GM23338 (cell line): Measurements from ENCODE around the gene ARHGEF17. TPM values are rescaled to one million over a fixed set of nuclear protein-coding genes. Genes with fewer than 3 reads are reported as not detected.

Experiments used
- ATAC-seq: fragments of 200-7000 bp; cut with Tn5 transposase; 3 replicates; pipeline ENCODE4 v1.9.1; 2020
- DNase-seq: peaks from one replicate; pipeline ENCODE4 v3.0.0-alpha.2; 2015; ENCODE audit warnings: low spot score
- H2AFZ ChIP-seq: fragments of 200-600 bp; sonication (generic); 2 replicates; pipeline ENCODE4 v1.8.0; 2016; ENCODE audit warnings: antibody characterized with exemption, mild to moderate bottlenecking, moderate library complexity
- H3F3A ChIP-seq: fragments of 200-600 bp; sonication (generic); replicated peaks from 2 replicates; pipeline ENCODE4 v1.8.0; 2017; ENCODE audit warnings: antibody characterized with exemption, mixed run types, low read depth
- H3K27ac ChIP-seq: fragments of 200-600 bp; sonication (generic); 2 replicates; pipeline ENCODE4 v1.6.1; 2016; ENCODE audit warnings: low read depth
- H3K27me3 ChIP-seq: fragments of 200-600 bp; sonication (generic); 2 replicates; pipeline ENCODE4 v1.8.0; 2016; ENCODE audit warnings: mild to moderate bottlenecking, mixed run types, moderate library complexity; ENCODE audit not compliant: insufficient read depth
- H3K36me3 ChIP-seq: fragments of 200-600 bp; sonication (generic); 2 replicates; pipeline ENCODE4 v1.8.0; 2016; ENCODE audit warnings: mild to moderate bottlenecking; ENCODE audit not compliant: insufficient read depth
- H3K4me1 ChIP-seq: fragments of 200-600 bp; sonication (generic); 2 replicates; pipeline ENCODE4 v1.8.0; 2016; ENCODE audit warnings: mild to moderate bottlenecking, moderate library complexity; ENCODE audit not compliant: insufficient read depth
- H3K4me2 ChIP-seq: fragments of 200-600 bp; sonication (generic); 2 replicates; pipeline ENCODE4 v1.7.1; 2017; ENCODE audit warnings: mixed run types
- H3K4me3 ChIP-seq: fragments of 200-600 bp; sonication (generic); 2 replicates; pipeline ENCODE4 v1.6.1; 2016; ENCODE audit warnings: mixed run types
- H3K79me2 ChIP-seq: fragments of 200-600 bp; sonication (generic); replicated peaks from 2 replicates; pipeline ENCODE4 v1.8.0; 2017; ENCODE audit warnings: mild to moderate bottlenecking; ENCODE audit not compliant: insufficient read depth
- H3K9me2 ChIP-seq: fragments of 200-600 bp; sonication (generic); 2 replicates; pipeline ENCODE4 v1.8.0; 2017; ENCODE audit not compliant: insufficient read depth
- H4K20me1 ChIP-seq: fragments of 200-600 bp; sonication (generic); replicated peaks from 2 replicates; pipeline ENCODE4 v1.8.0; 2017; ENCODE audit warnings: mild to moderate bottlenecking; ENCODE audit not compliant: insufficient read depth
- H3K27ac Mint-ChIP-seq: 2 replicates; pipeline ENCODE4 v1.8.0; 2020; ENCODE audit warnings: inconsistent platforms, mild to moderate bottlenecking, moderate library complexity, mixed read lengths
- H3K27me3 Mint-ChIP-seq: 3 replicates; pipeline ENCODE4 v1.8.0; 2022; ENCODE audit warnings: low read depth, mild to moderate bottlenecking, moderate library complexity, mixed read lengths, inconsistent platforms; ENCODE audit not compliant: insufficient read depth, poor library complexity
- H3K36me3 Mint-ChIP-seq: 3 replicates; pipeline ENCODE4 v1.8.0; 2021; ENCODE audit warnings: low read depth, mild to moderate bottlenecking, inconsistent platforms, moderate library complexity, mixed read lengths
- H3K4me1 Mint-ChIP-seq: 3 replicates; pipeline ENCODE4 v1.8.0; 2020; ENCODE audit warnings: mild to moderate bottlenecking, inconsistent platforms, mixed read lengths
- H3K4me3 Mint-ChIP-seq: 3 replicates; pipeline ENCODE4 v1.8.0; 2021; ENCODE audit warnings: moderate library complexity, mild to moderate bottlenecking, inconsistent platforms, mixed read lengths
- H3K9me3 Mint-ChIP-seq: 3 replicates; pipeline ENCODE4 v1.8.0; 2020; ENCODE audit warnings: moderate library complexity, mild to moderate bottlenecking, inconsistent platforms, mixed read lengths
- CREB1 ChIP-seq: fragments of 250-450 bp; sonication (Bioruptor Pico); IDR thresholded peaks from 2 replicates; pipeline ENCODE4 v1.5.0; 2020; ENCODE audit warnings: low read depth, mild to moderate bottlenecking, moderate library complexity
- JUNB ChIP-seq: IDR thresholded peaks from one replicate; pipeline ENCODE4 v1.6.1; 2016; ENCODE audit warnings: antibody characterized with exemption; ENCODE audit not compliant: unreplicated experiment
- POLR2AphosphoS5 ChIP-seq: IDR thresholded peaks from 2 replicates; pipeline ENCODE4 v1.6.1; 2016; ENCODE audit warnings: antibody characterized with exemption, low read depth
- ZNF331 ChIP-seq: fragments of 250-450 bp; sonication (Bioruptor Pico); IDR thresholded peaks from 2 replicates; pipeline ENCODE4 v1.5.0; 2020; ENCODE audit warnings: low read depth, mild to moderate bottlenecking, moderate library complexity
- polyA plus RNA-seq: library from polyadenylated mRNA; unstranded; fragments of >200 nt; fragmentation: Nextera tagmentation; extraction: Ambion mirVana; gene quantifications from 2 replicates; pipeline ENCODE4 v1.2.1, GENCODE V29; 2016
- total RNA-seq: library from RNA; depleted of rRNA; stranded (reverse); fragments of >200 nt; shearing (Covaris generic); gene quantifications from 2 replicates; pipeline ENCODE4 v1.2.3, GENCODE V29; 2014
- TF ChIP-seq, protein P1 (sequence below), 2 experiments: fragments of 200-600 bp in 1 of 2; sonication (generic) in 1 of 2; conservative IDR thresholded peaks; 2 replicates each; pipeline versions ENCODE4 v1.5.1 to v1.6.1; 2016 to 2017; ENCODE audit warnings: antibody characterized with exemption in 2 of 2, low read depth in 2 of 2, mild to moderate bottlenecking in 2 of 2, moderate library complexity in 1 of 2
- TF ChIP-seq, protein P2 (sequence below): IDR thresholded peaks from one replicate; pipeline ENCODE4 v1.6.1; 2018; ENCODE audit warnings: antibody characterized with exemption; ENCODE audit not compliant: unreplicated experiment
- TF ChIP-seq, protein P3 (sequence below): IDR thresholded peaks from 2 replicates; pipeline ENCODE4 v1.6.1; 2016; ENCODE audit warnings: antibody characterized with exemption

ARHGEF17 gene
- total and polyA plus RNA-seq, 2 experiments from 2014 or later: 2.9 to 15.0 TPM

DNA sequence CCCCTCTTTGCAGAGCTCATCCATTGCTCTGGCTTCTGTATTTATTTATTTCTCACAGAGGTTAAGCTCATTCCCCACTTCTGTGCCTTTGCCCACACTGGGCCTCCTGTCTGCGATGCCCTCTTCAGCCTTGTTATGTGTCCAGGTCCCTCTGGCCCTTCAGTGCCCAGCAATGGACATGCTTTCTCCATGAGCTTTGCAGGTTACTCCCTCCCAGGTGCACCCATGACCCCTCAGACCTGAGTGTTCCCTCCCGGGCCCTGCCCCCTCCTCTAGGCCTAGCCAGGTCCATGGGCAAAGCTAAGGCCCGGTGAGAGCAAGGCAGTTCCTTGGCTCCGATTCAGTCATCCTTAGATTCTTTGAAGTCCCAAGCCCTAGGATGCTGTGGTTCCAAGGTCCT, 17.5 kb upstream of the ARHGEF17 start:
- Mint-ChIP-seq H3K27ac (no peak overlapping the region), H3K4me3 (no peak overlapping the region), H3K9me3 (no peaks in the 10 kb centered on the region; the same call in 1 of the 3 replicates), H3K4me1 (peaks cover 14% of the 10 kb centered on the region), H3K36me3 (no peaks in the 10 kb centered on the region), H3K27me3 (peaks cover 36% of the 10 kb centered on the region)
- Histone ChIP-seq H2AFZ (no peak overlapping the region), H3K4me1 (no peaks in the 10 kb centered on the region; the same call in 1 of the 2 replicates), H3K79me2 (no peaks in the 10 kb centered on the region), H3K36me3 (no peaks in the 10 kb centered on the region), H3K27me3 (peaks cover 5% of the 10 kb centered on the region; the same call in 1 of the 2 replicates), H3K27ac (no peak overlapping the region), H3K4me2 (no peak overlapping the region), H3K9me2 (no peaks in the 10 kb centered on the region), H3K4me3 (no peak overlapping the region), H4K20me1 (0 out of 2 replicates have a peak, but pooled peaks cover 4% of the 10 kb centered on the region), H3F3A (0 out of 2 replicates have a peak, but pooled peaks cover 2% of the 10 kb centered on the region)
- ATAC-seq: no peak
- DNase-seq: no peak
- TF ChIP-seq, protein P1, sequence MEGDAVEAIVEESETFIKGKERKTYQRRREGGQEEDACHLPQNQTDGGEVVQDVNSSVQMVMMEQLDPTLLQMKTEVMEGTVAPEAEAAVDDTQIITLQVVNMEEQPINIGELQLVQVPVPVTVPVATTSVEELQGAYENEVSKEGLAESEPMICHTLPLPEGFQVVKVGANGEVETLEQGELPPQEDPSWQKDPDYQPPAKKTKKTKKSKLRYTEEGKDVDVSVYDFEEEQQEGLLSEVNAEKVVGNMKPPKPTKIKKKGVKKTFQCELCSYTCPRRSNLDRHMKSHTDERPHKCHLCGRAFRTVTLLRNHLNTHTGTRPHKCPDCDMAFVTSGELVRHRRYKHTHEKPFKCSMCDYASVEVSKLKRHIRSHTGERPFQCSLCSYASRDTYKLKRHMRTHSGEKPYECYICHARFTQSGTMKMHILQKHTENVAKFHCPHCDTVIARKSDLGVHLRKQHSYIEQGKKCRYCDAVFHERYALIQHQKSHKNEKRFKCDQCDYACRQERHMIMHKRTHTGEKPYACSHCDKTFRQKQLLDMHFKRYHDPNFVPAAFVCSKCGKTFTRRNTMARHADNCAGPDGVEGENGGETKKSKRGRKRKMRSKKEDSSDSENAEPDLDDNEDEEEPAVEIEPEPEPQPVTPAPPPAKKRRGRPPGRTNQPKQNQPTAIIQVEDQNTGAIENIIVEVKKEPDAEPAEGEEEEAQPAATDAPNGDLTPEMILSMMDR (conservative IDR thresholded peaks at IDR 0.05; ENCODE audit: low read depth in 2 of 2): no peak
- TF ChIP-seq ZNF331 (CRISPR knock-in tag): no peak
- TF ChIP-seq, protein P2, sequence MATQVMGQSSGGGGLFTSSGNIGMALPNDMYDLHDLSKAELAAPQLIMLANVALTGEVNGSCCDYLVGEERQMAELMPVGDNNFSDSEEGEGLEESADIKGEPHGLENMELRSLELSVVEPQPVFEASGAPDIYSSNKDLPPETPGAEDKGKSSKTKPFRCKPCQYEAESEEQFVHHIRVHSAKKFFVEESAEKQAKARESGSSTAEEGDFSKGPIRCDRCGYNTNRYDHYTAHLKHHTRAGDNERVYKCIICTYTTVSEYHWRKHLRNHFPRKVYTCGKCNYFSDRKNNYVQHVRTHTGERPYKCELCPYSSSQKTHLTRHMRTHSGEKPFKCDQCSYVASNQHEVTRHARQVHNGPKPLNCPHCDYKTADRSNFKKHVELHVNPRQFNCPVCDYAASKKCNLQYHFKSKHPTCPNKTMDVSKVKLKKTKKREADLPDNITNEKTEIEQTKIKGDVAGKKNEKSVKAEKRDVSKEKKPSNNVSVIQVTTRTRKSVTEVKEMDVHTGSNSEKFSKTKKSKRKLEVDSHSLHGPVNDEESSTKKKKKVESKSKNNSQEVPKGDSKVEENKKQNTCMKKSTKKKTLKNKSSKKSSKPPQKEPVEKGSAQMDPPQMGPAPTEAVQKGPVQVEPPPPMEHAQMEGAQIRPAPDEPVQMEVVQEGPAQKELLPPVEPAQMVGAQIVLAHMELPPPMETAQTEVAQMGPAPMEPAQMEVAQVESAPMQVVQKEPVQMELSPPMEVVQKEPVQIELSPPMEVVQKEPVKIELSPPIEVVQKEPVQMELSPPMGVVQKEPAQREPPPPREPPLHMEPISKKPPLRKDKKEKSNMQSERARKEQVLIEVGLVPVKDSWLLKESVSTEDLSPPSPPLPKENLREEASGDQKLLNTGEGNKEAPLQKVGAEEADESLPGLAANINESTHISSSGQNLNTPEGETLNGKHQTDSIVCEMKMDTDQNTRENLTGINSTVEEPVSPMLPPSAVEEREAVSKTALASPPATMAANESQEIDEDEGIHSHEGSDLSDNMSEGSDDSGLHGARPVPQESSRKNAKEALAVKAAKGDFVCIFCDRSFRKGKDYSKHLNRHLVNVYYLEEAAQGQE: no peak
- TF ChIP-seq CREB1 (CRISPR knock-in tag): no peak
- no peak for TF ChIP-seq JUNB

DNA sequence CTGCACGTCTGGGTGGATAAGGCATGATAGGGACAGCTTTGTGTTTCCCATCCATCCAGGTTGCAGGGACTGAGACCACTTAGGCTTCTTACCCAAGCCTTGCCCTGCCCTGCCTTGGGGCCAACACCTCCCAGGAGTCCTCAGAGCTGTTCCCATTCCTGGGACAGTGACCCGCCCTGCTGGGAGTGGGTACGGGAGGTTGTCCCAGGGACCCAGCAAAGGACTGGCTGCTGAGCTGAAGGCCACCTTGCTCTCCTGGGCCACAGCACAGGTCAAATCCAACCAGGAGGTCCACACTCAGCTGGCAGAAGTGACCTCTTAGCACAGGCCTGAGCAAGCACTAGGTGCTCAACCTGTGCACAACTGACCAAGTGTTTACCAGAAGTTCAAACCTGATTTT, 16.9 kb upstream of the ARHGEF17 start:
- ATAC-seq (no peak), DNase-seq (no peak)
- H3K4me1 ChIP-seq: no peaks in the 10 kb centered on the region; the same call in 1 of the 2 replicates
- 0 out of 2 replicates have a peak, but pooled peaks cover 4% of the 10 kb centered on the region for H4K20me1 ChIP-seq
- H3K27ac Mint-ChIP-seq: no peak overlapping the region
- no peaks in the 10 kb centered on the region; the same call in 2 of the 3 replicates for H3K9me3 Mint-ChIP-seq
- H3F3A ChIP-seq: 0 out of 2 replicates have a peak, but pooled peaks cover 2% of the 10 kb centered on the region
- no peak overlapping the region for H3K4me2 ChIP-seq
- H3K27ac ChIP-seq: no peak overlapping the region
- TF ChIP-seq, protein P2: no peak
- no peak for TF ChIP-seq POLR2AphosphoS5
- TF ChIP-seq, protein P3, sequence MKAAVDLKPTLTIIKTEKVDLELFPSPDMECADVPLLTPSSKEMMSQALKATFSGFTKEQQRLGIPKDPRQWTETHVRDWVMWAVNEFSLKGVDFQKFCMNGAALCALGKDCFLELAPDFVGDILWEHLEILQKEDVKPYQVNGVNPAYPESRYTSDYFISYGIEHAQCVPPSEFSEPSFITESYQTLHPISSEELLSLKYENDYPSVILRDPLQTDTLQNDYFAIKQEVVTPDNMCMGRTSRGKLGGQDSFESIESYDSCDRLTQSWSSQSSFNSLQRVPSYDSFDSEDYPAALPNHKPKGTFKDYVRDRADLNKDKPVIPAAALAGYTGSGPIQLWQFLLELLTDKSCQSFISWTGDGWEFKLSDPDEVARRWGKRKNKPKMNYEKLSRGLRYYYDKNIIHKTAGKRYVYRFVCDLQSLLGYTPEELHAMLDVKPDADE: no peak
- H3K27me3 Mint-ChIP-seq: peaks cover 36% of the 10 kb centered on the region
- H3K4me3 Mint-ChIP-seq: no peak overlapping the region
- no peaks in the 10 kb centered on the region for H3K9me2 ChIP-seq
- H3K4me1 Mint-ChIP-seq: peaks cover 14% of the 10 kb centered on the region
- H3K27me3 ChIP-seq: peaks cover 5% of the 10 kb centered on the region; the same call in 1 of the 2 replicates
- H3K36me3 Mint-ChIP-seq: no peaks in the 10 kb centered on the region
- H2AFZ ChIP-seq: no peak overlapping the region
- H3K36me3 ChIP-seq: no peaks in the 10 kb centered on the region
- no peak overlapping the region for H3K4me3 ChIP-seq
- H3K79me2 ChIP-seq: no peaks in the 10 kb centered on the region
